Posterior vena cava (tissue), 2 donors: ENCODE data around the gene PARD3. TPM values are rescaled to one million over a fixed set of nuclear protein-coding genes. Genes with fewer than 3 reads are reported as not detected.

Experiments
- DNase-seq: peaks from one replicate; pipeline ENCODE4 v3.0.0-alpha.2; 2020; ENCODE audit warnings: low spot score
- intact Hi-C, 2 donors: fragments of 100-400 bp; cut with DNase I; formaldehyde crosslinking; loops; one replicate each; pipeline versions ENCODE4 v1.14.1 to v1.14.2; 2022 to 2023
- total RNA-seq, 2 donors: library from RNA; stranded (reverse); fragmentation: NEBNext Ultra II Directional; extraction: Animal tissue kit (Norgen Biotek cat#: 25700); gene quantifications; one replicate each; pipeline ENCODE4 v1.2.1, GENCODE V29; 2021
- donor health status: DM: yes; HTN: yes; CAD: no.
- donor health status: DM: yes; HTN: yes; CAD: no.

Gene PARD3
- total RNA-seq, 2 donors from 2014 or later: 28.8 to 30.6 TPM

DNA sequence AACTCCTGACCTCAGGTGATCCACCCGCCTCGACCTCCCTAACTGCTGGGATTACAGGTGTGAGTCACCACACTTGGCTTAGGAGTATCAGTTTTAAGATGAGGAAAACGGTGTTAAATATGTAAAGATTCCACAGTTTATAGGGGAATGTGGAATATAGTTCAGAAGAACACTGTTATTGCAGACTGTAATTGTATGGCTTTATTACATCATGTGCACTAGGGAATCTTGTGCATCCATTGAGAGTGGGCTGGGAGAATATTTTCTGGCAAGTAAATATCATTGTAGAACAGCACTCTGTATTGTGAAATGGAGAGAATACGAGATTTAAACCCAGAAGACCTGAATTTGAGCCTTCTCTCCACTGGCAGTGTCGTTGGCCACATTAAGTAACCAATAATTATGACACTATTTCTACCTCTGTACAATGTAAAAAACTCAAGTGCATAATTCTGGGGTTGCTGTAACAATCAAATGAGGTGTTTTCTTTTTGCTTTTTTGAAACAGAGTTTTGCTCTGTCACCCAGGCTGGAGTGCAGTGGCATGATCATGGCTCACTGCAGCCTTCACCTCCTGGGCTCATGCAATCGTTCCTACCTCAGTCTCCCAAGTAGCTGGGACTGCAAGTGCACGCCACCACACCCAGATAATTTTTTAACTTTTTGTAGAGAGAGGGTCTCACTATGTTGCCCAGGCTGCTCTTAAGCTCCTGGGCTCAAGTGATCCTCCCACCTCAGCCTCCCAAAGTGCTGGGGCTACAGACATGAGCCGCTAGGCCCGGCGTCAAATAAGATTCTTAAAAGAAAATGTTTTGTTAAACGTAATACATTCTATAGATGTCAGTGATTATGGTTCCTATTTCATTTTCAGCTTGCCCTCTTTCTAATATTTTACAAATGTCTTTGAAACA, 12.0 kb upstream of the PARD3 start:
- no peak for DNase-seq
- intact Hi-C loops: no loop called here

DNA sequence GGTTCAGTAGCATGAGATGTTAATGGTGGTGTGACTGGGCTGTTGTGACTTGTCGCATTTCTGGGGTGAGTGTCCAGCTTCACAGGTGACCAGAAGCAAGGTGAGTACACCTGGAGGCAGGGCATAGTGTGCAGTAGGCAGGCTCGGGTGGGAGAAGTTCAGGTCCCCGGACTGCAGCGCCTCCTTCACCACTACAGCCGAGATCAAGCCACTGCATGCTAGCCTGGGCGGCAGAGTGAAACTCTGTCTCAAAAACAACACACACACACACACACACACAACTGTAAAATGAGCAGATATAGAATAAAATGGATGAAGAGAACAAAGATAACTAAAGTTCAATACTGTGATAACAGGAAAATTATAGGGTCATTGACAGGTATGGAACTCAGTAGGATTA, 11.1 kb upstream of the PARD3 start:
- DNase-seq: no peak
- intact Hi-C loops: no loop called here

DNA sequence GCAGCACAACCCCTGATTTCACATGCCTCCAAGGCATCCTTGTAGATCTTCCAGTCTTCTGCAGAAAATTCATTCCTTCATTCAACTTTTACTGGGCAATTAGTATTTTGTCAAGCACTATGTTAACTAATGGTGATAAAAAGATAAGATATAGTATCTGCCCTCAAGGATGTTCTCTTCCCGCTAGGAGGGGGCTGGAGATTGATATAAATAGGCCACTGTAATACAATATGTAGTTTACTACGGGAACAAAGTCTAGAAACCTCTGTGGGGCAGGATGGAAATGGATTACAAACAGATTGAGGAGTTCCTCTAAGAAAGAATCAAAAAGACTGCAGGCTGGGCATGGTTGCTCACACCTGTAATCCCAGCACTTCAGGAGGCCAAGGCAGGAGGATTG, 10.3 kb upstream of the PARD3 start:
- intact Hi-C loops: no loop called here
- DNase-seq: no peak

DNA sequence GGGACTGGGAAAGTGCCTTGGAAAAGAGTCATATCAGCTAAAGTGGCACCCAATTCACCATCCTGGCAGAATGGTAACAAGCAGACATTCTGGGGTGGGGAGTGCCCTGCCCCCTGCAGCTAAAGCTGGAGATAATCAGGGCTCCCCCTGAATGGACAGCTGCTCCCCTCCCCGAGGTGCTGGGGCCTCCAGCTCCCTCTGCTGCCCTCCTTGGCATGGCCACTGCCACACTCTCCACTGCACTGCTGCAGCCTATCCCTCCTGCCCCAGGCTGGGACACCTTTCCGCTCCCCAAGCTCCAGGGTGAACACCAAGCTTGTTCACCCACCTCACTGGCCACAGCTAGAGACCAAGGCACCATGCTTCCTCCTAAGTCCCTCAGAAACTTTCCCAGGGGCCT, 9.8 kb upstream of the PARD3 start:
- intact Hi-C loops: no loop called here
- no peak for DNase-seq

DNA sequence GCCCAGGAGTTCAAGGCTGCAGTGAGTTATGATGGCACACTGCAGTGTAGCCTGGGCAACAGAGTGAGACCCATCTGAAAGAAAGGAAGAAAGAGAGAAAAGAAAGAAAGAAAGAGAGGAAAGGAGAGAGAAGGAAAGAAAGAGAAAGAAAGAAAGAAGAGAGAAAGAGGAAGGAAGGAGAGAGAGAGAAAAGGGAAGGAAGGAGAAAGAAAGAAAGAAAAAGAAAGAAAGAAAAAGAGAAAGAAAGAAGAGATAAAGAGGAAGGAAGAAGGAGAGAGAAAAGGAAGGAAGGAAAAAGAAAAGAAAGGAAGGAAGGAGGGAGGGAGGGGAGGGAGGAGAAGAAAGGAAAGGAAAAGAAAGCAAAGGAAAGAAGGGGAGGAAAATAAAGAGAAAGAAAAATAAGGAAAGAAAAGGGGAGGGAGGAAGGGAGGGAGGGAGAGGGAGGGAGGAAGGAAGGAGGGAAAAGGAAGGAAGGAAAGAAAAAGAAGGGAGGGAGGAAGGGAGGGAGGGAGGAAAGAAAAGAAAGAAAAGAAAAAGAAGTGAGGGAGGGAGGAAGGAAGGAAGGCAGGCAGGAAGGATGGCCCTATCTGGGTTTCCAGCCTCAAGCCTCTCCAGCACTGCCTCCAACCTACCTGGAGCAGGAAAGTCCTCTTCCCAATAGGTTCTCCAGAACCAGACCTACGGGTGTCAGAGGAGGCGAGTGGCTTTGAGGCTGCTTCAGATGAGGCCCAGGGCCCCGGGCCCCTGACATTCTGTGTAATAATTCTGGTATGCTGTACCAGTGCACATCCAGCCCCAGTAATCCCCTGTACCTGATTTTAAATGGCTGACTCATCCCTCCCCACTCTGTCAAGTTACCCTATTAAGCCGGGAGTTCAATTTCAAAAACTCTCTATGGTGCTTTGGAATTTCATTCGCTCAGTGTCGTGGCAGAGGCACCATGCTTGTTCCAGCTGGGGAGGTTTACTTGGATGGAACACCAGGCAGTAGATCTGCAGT, 6.8 kb upstream of the PARD3 start:
- no peak for DNase-seq
- intact Hi-C loops: no loop called here

DNA sequence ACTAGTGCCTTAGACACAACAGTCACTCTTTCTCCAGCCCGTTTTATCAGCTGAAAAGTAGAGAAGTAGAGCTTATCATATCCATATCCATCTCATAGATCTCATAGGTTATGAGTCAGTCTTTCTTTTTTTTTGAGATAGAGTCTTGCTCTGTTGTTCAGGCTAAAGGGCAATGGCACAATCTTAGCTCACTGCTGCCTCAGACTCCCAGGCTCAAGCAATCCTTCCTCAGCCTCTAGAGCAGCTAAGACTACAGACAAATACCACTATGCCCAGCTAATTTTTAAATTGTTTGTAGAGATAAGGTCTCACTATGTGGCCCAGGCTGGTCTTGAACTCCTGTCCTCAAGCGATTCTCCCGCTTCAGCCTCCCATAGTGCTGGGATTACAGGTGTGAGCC, 2.5 kb upstream of the PARD3 start:
- intact Hi-C loops: loop anchor here in 1 of 2 donors (10.0 kb wide), 1 partner anchor 153 kb away; no protein-coding TSS in a partner anchor
- no peak for DNase-seq

DNA sequence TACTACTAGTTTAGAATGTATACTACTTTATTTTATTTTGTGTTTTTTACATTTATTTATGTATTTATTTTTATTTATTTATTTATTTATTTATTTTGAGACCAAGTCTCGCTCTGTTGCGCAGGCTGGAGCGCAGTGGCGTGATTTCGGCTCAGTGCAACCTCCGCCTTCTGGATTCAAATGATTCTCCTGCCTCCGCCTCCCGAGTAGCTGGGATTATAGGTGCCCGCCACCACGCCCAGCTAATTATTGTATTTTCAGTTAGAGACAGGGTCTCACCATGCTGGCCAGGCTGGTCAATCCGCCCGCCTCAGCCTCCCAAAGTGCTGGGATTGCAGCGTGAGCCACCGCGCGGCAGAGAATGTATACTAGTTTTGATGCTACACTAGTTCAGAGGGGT, 2.0 kb upstream of the PARD3 start:
- no peak for DNase-seq
- intact Hi-C loops: loop anchor here in 1 of 2 donors (10.0 kb wide), 1 partner anchor 152 kb away; no protein-coding TSS in a partner anchor

DNA sequence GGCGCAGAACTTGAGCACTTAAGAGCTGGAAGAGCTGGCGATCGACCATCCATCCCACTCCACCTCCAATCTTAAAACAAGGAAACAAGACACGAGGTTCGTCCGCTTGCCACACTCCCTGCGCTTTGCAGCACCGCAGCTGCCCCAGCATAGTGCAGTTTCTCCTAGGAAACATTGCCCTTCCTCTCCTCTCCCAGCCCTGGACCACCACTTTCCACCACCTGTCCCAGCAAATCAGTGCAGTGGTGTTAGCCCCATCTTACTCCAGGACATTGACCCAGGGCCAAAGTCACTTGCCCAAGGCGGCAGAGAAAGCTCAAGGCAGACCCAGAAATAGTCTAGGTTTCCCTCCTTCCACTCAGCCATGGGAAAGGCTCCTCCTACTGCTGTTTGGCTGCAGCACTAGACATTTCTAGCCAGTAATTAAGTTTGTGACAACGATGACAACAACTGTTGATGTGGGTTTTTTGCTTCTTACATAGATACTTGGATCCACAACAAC, 1.5 kb upstream of the PARD3 start:
- intact Hi-C loops: loop anchor here in 1 of 2 donors (10.0 kb wide), 1 partner anchor 152 kb away; no protein-coding TSS in a partner anchor
- DNase-seq: no peak

DNA sequence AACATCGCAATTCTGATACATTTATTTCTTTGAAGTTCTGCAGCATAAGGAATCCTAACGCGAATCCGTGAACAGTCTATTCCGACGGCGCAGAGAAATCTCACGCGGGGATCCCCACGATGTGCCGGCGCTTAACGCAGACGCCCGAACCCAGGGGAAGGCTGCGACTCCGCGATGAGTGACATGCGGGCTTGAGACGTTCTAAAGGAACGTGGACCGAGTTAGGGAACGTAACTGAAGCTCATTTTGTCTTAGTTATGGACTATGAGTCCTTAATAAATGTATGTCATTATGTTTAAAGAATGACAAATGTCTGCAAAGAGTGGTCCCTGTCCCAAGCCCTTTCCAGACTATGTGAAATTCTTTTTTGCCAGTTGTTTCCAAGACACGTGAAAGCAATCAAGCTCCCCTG, 995 bp upstream of the PARD3 start:
- intact Hi-C loops: loop anchor here in 1 of 2 donors (10.0 kb wide), 1 partner anchor 151 kb away; no protein-coding TSS in a partner anchor
- DNase-seq: no peak

DNA sequence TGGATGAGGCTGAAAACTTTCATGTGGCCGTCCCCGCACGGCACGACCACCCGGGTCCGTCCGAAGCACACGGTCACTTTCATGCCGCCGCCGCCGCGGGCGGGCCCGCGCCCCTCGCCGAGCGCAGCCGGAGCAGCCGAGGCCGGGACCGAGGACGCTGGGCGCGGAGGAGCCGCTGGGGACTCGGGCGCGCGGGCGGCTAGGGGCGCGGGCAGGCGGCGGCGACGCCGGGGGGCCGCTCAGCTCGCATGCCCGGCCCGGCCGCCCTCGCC, 247 bp downstream of the PARD3 start:
- no peak for DNase-seq
- intact Hi-C loops: loop anchor here in 1 of 2 donors (10.0 kb wide), 1 partner anchor 150 kb away; no protein-coding TSS in a partner anchor

DNA sequence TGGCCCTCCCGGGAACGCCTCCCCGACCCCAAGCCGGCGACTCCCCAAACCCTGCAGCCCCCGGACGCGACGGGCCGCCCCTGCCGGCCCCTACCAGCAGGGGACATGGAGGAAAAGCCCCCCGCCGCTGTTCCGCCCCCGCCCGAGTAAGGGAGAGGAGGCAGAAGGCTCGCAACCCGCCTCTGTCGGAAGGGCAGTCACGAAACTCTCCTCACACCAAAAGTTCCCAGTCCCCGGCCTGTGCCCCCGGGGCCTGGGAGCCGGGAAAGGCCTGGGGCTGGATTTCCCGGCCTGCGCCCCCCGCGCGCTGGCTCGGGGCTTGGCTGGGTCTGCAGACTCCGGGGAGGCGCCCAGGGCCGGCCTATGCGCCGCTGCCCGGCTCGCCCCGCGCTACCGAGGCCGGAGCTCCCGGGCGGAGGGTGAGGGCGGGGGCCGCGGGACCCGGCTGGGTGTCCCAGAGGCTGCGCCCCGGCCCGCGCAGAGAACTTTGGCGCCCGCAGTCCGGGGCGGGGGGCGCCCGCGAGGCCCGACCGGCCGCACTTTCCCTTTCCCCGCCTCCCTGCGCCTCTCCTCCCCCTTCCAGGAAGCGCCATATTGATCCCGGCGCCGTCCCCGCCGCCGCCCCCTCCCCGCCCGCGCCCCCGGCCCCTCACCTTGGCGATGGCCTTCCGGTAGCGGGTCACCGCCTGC, 728 bp downstream of the PARD3 start:
- DNase-seq: no peak
- intact Hi-C loops: loop anchor here in 1 of 2 donors (10.0 kb wide), 1 partner anchor 150 kb away; no protein-coding TSS in a partner anchor

DNA sequence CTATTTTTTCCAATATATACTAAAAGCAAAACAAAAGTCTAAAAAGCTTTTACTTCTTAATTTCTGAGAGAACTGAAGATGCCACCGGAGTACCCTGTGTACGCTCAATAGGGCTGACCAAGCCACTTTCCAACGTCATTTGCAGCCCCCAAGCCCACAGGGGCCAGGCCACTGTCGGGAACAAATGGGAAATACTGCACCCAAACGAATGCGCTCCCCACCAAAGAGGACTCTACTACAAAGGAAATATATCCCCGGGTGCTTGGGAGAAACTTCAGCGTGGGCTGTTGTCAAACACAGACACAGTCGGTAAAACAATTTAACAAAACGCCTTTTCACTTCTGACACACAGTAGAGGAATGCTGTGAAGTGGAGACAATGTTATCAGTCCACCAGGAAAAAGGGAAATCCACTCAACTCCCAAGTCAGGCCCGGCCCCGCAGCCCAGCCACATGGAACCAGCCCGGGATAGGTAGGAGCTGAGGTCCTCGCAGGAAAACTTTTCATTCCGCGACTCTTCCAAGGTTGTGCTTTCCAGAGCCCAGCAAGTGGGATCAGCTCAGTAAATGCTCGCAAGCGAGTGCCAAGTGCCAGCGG, 1.4 kb downstream of the PARD3 start:
- intact Hi-C loops: loop anchor here in 1 of 2 donors (10.0 kb wide), 1 partner anchor 149 kb away; no protein-coding TSS in a partner anchor
- no peak for DNase-seq

DNA sequence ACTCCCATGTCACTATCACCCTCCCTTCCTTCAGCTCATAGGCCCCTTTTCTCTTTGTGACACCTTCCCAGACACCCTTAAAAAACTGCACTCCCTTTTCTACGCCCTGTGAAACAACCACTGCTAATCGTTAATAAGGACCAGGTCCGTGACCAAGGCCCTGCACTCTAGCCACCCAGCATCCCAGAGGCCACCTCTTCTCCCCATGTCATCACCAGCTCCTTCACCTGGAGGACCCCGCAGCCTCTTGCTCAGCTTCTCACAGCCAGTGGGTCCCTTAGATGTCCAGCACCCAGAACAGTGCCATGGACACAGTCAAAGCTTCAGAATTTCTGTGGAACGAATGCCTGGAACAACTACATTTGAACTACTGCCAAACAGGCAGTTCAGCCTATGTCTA, 2.3 kb downstream of the PARD3 start:
- intact Hi-C loops: loop anchor here in 1 of 2 donors (10.0 kb wide), 1 partner anchor 148 kb away; no protein-coding TSS in a partner anchor

DNA sequence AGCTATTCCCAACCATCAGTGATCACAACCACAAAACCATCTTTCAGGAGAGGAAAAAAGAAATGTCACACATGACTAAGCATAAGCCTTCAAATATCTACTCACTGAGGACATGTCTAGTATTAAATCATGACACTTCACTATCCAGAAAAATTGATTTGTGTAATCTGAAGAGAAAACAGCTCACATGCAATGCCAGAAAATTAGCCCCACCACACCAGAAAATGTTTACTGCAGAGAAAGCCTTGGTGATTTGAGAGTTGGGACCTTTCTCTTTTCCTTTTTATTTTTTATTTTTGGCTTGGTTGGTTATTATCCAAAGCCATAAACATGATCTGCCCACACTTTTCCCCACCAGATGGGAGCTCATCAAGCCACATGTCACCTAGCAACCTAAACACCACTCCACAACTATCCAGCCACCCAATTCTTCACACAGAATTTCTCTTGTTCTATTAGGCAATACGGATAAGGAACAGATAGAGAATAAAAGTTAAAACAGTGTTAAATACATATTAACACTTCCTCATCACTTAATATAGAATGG, 3.1 kb downstream of the PARD3 start:
- no peak for DNase-seq
- intact Hi-C loops: loop anchor here in 1 of 2 donors (10.0 kb wide), 1 partner anchor 147 kb away; no protein-coding TSS in a partner anchor

More for the DNA sequence above, 2.3 kb downstream of the PARD3 start:
- no peak for DNase-seq

DNA sequence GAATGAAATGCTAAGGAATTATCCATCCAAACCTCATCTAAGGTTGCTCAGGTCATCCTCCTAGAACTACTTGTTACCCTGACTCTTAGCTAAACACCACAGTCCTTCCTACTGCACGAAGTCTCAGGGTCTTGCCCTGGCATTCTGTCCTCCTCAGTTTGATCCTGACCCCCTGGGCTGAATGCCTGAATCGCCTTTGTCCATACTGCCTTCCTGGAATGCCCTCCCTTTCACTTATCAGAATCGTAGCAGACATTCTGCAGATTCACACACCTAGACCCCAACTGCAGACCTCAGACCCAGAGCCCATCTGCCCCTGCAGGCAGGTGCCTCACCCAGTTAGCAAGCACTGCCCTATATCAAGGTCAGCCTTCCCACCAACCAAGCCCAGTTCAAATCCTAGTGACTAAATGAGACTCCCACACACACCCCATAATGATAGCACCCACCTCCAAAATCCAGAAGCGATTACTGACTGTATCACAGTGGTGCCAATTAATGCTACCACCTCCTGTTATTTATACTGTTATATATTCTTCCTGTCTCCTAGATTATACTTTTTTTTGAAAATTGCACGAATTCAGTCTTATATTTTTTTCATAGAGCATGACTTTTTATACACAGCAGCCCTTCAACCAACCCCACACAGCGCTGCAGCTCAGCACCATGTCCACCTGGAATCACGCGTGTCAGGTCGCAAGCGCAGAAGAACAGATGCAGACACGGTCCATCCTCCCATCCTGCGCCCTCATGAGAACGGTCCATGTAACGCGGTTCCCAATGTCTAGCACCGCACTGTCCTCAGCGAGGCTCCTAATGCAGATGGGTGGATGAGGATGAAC, 3.7 kb downstream of the PARD3 start:
- intact Hi-C loops: loop anchor here in 1 of 2 donors (10.0 kb wide), 1 partner anchor 147 kb away; no protein-coding TSS in a partner anchor
- no peak for DNase-seq

DNA sequence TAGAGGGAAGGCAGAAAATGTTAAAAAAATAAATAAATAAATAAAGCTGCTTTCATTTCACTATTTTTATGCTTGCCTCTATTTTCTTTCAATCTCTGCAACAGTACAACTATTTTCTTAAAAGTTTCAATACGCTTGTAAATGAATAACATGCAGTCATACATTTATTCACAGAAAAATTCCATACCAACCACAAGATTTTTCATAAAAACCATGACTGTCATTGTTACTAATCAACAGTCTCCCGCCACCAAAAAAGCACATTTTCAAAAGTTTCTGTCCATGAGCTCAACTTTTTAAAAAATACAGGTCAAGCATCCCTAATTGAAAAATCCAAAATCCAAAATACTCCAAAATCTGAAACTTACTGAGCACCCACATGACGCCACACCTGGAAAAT, 5.3 kb downstream of the PARD3 start:
- intact Hi-C loops: loop anchor here in 1 of 2 donors (10.0 kb wide), 1 partner anchor 145 kb away; no protein-coding TSS in a partner anchor

More for the DNA sequence above, 5.3 kb downstream of the PARD3 start:
- DNase-seq: no peak
